H9 (cell line): ENCODE data around the gene RAB6A. TPM values are rescaled to one million over a fixed set of nuclear protein-coding genes. Genes with fewer than 3 reads are reported as not detected.

Source experiments
- DNase-seq: peaks from one replicate; pipeline ENCODE4 v3.0.0-alpha.2; 2017
- H2AFZ ChIP-seq: one replicate; pipeline ENCODE4 v1.6.1; 2013; ENCODE audit warnings: mild to moderate bottlenecking, low read length, control low read depth, moderate library complexity
- H2AK5ac ChIP-seq: 2 replicates; pipeline ENCODE4 v1.6.1; 2013; ENCODE audit warnings: low read length, control low read depth, mixed read lengths; ENCODE audit not compliant: insufficient read length
- H2BK120ac ChIP-seq: one replicate; pipeline ENCODE4 v1.6.1; 2013; ENCODE audit warnings: low read depth, mild to moderate bottlenecking, low read length, control low read depth, inconsistent platforms; ENCODE audit not compliant: poor library complexity, severe bottlenecking
- H2BK12ac ChIP-seq: 2 replicates; pipeline ENCODE4 v1.6.1; 2013; ENCODE audit warnings: low read length, control low read depth, mixed read lengths, low read depth; ENCODE audit not compliant: insufficient read length
- H2BK15ac ChIP-seq: 2 replicates; pipeline ENCODE4 v1.6.1; 2013; ENCODE audit warnings: low read depth, low read length, control low read depth
- H2BK20ac ChIP-seq: one replicate; pipeline ENCODE4 v1.6.1; 2013; ENCODE audit warnings: low read depth, mild to moderate bottlenecking, low read length, control low read depth, inconsistent platforms; ENCODE audit not compliant: poor library complexity, severe bottlenecking
- H2BK5ac ChIP-seq: 2 replicates; pipeline ENCODE4 v1.6.1; 2013; ENCODE audit warnings: low read length, control low read depth, mixed read lengths; ENCODE audit not compliant: insufficient read length
- H3K14ac ChIP-seq: 2 replicates; pipeline ENCODE4 v1.6.1; 2013; ENCODE audit warnings: low read length, control low read depth; ENCODE audit not compliant: insufficient read depth
- H3K18ac ChIP-seq: 2 replicates; pipeline ENCODE4 v1.6.1; 2013; ENCODE audit warnings: low read depth, mild to moderate bottlenecking, mixed read lengths, low read length, control low read depth; ENCODE audit not compliant: insufficient read length
- H3K23ac ChIP-seq: 2 replicates; pipeline ENCODE4 v1.6.1; 2013; ENCODE audit warnings: low read length, control low read depth, mixed read lengths, low read depth; ENCODE audit not compliant: insufficient read length
- H3K23me2 ChIP-seq: 2 replicates; pipeline ENCODE4 v1.6.1; 2013; ENCODE audit warnings: low read depth, mild to moderate bottlenecking, mixed read lengths, low read length, control low read depth; ENCODE audit not compliant: insufficient read length, poor library complexity, severe bottlenecking
- H3K27ac ChIP-seq: 2 replicates; pipeline ENCODE4 v1.5.1; 2013; ENCODE audit warnings: low read length, control low read depth, mixed read lengths, low read depth; ENCODE audit not compliant: insufficient read length
- H3K27me3 ChIP-seq: 2 replicates; pipeline ENCODE4 v1.6.1; 2013; ENCODE audit warnings: low read length, control low read depth, inconsistent platforms; ENCODE audit not compliant: insufficient read depth
- H3K4ac ChIP-seq: 2 replicates; pipeline ENCODE4 v1.6.1; 2013; ENCODE audit warnings: low read depth, mild to moderate bottlenecking, control low read depth, inconsistent platforms, low read length, moderate library complexity
- H3K4me1 ChIP-seq: 2 replicates; pipeline ENCODE4 v1.6.1; 2013; ENCODE audit warnings: low read length, control low read depth, inconsistent platforms; ENCODE audit not compliant: insufficient read depth
- H3K4me2 ChIP-seq: 2 replicates; pipeline ENCODE4 v1.6.1; 2013; ENCODE audit warnings: low read length, control low read depth, mixed read lengths; ENCODE audit not compliant: insufficient read length, insufficient read depth
- H3K56ac ChIP-seq: 2 replicates; pipeline ENCODE4 v1.6.1; 2013; ENCODE audit warnings: low read depth, mild to moderate bottlenecking, mixed read lengths, low read length, control low read depth; ENCODE audit not compliant: insufficient read length
- H3K79me1 ChIP-seq: 2 replicates; pipeline ENCODE4 v1.6.1; 2013; ENCODE audit warnings: low read depth, mild to moderate bottlenecking, moderate library complexity, low read length, control low read depth, inconsistent platforms; ENCODE audit not compliant: insufficient read depth, poor library complexity, severe bottlenecking
- H3K79me2 ChIP-seq: 2 replicates; pipeline ENCODE4 v1.6.1; 2013; ENCODE audit warnings: low read length, control low read depth, inconsistent platforms; ENCODE audit not compliant: insufficient read depth
- H3K9ac ChIP-seq: 2 replicates; pipeline ENCODE4 v1.6.1; 2013; ENCODE audit warnings: low read length, control low read depth, mixed read lengths; ENCODE audit not compliant: insufficient read length; ENCODE audit errors: extremely low read depth
- H3K9me3 ChIP-seq: one replicate; pipeline ENCODE4 v1.6.1; 2013; ENCODE audit warnings: low read depth, low read length, inconsistent platforms; ENCODE audit not compliant: control insufficient read depth
- H3T11ph ChIP-seq: one replicate; pipeline ENCODE4 v1.6.1; 2013; ENCODE audit warnings: mild to moderate bottlenecking, low read length, control low read depth, inconsistent platforms
- H4K20me1 ChIP-seq: one replicate; pipeline ENCODE4 v1.6.1; 2013; ENCODE audit not compliant: control insufficient read depth, insufficient read length, insufficient read depth
- H4K5ac ChIP-seq: 2 replicates; pipeline ENCODE4 v1.6.1; 2013; ENCODE audit warnings: low read depth, mild to moderate bottlenecking, mixed read lengths, low read length, control low read depth; ENCODE audit not compliant: insufficient read length
- H4K8ac ChIP-seq: replicated peaks from 2 replicates; pipeline ENCODE4 v1.6.1; 2013; ENCODE audit warnings: low read length, control low read depth, mixed read lengths, low read depth; ENCODE audit not compliant: insufficient read length
- H4K91ac ChIP-seq: 2 replicates; pipeline ENCODE4 v1.6.1; 2013; ENCODE audit warnings: low read depth, mild to moderate bottlenecking, moderate library complexity, mixed read lengths, low read length, control low read depth; ENCODE audit not compliant: insufficient read length
- H3K27ac Mint-ChIP-seq, 3 experiments: 2 replicates in 2 of 3; 3 replicates in 1 of 3; pipeline ENCODE4 v1.8.0; 2020 to 2021; ENCODE audit warnings: mixed read lengths in 3 of 3, mild to moderate bottlenecking in 1 of 3, moderate library complexity in 1 of 3
- H3K27me3 Mint-ChIP-seq: 2 replicates; pipeline ENCODE4 v1.8.0; 2021; ENCODE audit warnings: low read depth, mild to moderate bottlenecking, moderate library complexity, mixed read lengths
- H3K36me3 Mint-ChIP-seq, 3 experiments: 2 replicates in 2 of 3; 3 replicates in 1 of 3; pipeline ENCODE4 v1.8.0; 2020 to 2021; ENCODE audit warnings: low read depth in 3 of 3, mixed read lengths in 3 of 3; ENCODE audit not compliant: insufficient read depth in 1 of 3
- H3K4me1 Mint-ChIP-seq, 2 experiments: 2 replicates each; pipeline ENCODE4 v1.8.0; 2020; ENCODE audit warnings: mixed read lengths in 2 of 2
- H3K4me3 Mint-ChIP-seq, 2 experiments: 2 replicates in 1 of 2; 3 replicates in 1 of 2; pipeline ENCODE4 v1.8.0; 2020 to 2021; ENCODE audit warnings: mild to moderate bottlenecking in 2 of 2, mixed read lengths in 2 of 2, moderate library complexity in 1 of 2
- H3K9me3 Mint-ChIP-seq, 2 experiments: 2 replicates in 1 of 2; 3 replicates in 1 of 2; pipeline ENCODE4 v1.8.0; 2020; ENCODE audit warnings: mild to moderate bottlenecking in 2 of 2, mixed read lengths in 2 of 2, moderate library complexity in 1 of 2
- WGBS: extraction: QIAGEN DNeasy Blood & Tissue Kit; methylation state at CpG from one replicate; pipeline ENCODE4 v1.1.7; 2013; ENCODE audit warnings: missing lambda C conversion rate, low lambda C conversion rate, mixed read lengths; ENCODE audit not compliant: insufficient read length; ENCODE audit errors: extremely low coverage; 5-methylcytosine and 5-hydroxymethylcytosine counted together
- total RNA-seq: library from RNA; stranded (reverse); gene quantifications from 2 replicates; pipeline ENCODE4 v1.2.1, GENCODE V29; 2021
- TF ChIP-seq, protein P1 (sequence below): fragments of 200-600 bp; sonication (generic); conservative IDR thresholded peaks from 3 replicates; pipeline ENCODE4 v1.8.0; 2021; ENCODE audit warnings: antibody characterized with exemption, mild to moderate bottlenecking

Gene RAB6A
- total RNA-seq, 1 experiment from 2014 or later = 72.8 TPM

DNA sequence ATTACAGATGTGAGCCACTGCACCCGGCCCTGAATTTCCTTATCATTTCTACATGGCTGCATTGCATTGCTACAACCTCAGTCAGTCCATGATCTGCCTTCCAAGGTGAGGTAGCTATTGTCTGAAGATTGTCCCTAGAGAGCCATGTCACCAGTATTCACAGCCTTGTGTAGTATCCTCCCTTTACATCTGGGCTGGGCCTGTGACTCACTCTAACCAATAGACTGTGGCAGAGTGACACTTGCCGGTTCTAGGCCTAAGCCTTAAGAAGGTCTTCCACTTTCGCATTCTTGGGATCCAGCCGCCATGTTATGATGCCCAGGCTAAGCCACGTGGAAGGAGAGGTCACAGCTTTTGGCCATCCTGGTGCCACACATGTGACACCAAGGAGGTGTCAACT lies 124.6 kb downstream of the RAB6A start:
- DNase-seq = no peak
- no peaks in the 10 kb centered on the region for H3K4me1 ChIP-seq
- H2BK15ac ChIP-seq = no peak overlapping the region
- H2BK5ac ChIP-seq = no peak overlapping the region
- no peak overlapping the region for H3K4me2 ChIP-seq
- H3K79me2 ChIP-seq = no peaks in the 10 kb centered on the region
- no peak overlapping the region for H3K18ac ChIP-seq
- no peak overlapping the region for H2BK12ac ChIP-seq
- no peaks in the 10 kb centered on the region for H3K9me3 ChIP-seq
- no peak overlapping the region for H3K27ac ChIP-seq
- no peaks in the 10 kb centered on the region for H3K79me1 ChIP-seq
- no peak overlapping the region for H2BK20ac ChIP-seq
- H3K9ac ChIP-seq = no peak overlapping the region
- no peak overlapping the region for H4K91ac ChIP-seq
- no peak overlapping the region for H3K4ac ChIP-seq
- H3K27ac Mint-ChIP-seq = no peak overlapping the region
- H3K9me3 Mint-ChIP-seq = peaks cover 3 to 8% of the 10 kb centered on the region in 2 experiments
- no peak overlapping the region for H3T11ph ChIP-seq
- H3K4me3 Mint-ChIP-seq = no peak overlapping the region
- no peak overlapping the region for H3K56ac ChIP-seq
- H4K8ac ChIP-seq = no peak overlapping the region
- no peaks in the 10 kb centered on the region for H3K23me2 ChIP-seq
- H2AFZ ChIP-seq = no peak overlapping the region
- no peak overlapping the region for H4K5ac ChIP-seq
- no CpG with 5 or more reads among the region's 5 CpGs for whole genome bisulfite sequencing
- H3K23ac ChIP-seq = no peak overlapping the region
- no peak overlapping the region for H3K14ac ChIP-seq
- H3K36me3 Mint-ChIP-seq = peaks cover 0 to 18% (median 2%) of the 10 kb centered on the region in 3 experiments; a peak in 3 of 7 replicates
- TF ChIP-seq, protein P1, sequence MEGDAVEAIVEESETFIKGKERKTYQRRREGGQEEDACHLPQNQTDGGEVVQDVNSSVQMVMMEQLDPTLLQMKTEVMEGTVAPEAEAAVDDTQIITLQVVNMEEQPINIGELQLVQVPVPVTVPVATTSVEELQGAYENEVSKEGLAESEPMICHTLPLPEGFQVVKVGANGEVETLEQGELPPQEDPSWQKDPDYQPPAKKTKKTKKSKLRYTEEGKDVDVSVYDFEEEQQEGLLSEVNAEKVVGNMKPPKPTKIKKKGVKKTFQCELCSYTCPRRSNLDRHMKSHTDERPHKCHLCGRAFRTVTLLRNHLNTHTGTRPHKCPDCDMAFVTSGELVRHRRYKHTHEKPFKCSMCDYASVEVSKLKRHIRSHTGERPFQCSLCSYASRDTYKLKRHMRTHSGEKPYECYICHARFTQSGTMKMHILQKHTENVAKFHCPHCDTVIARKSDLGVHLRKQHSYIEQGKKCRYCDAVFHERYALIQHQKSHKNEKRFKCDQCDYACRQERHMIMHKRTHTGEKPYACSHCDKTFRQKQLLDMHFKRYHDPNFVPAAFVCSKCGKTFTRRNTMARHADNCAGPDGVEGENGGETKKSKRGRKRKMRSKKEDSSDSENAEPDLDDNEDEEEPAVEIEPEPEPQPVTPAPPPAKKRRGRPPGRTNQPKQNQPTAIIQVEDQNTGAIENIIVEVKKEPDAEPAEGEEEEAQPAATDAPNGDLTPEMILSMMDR = no peak
- H2AK5ac ChIP-seq = no peak overlapping the region
- H3K27me3 ChIP-seq = no peaks in the 10 kb centered on the region
- no peak overlapping the region for H2BK120ac ChIP-seq
- H3K27me3 Mint-ChIP-seq = peaks cover 14% of the 10 kb centered on the region
- peaks cover 12 to 15% of the 10 kb centered on the region in 2 experiments for H3K4me1 Mint-ChIP-seq
- no peaks in the 10 kb centered on the region for H4K20me1 ChIP-seq
